UCSD-AML1 (cell line): ENCODE measurements around the gene INPP5J.
"Not testable (repeated sequence)": the region's sequence is repeated elsewhere in the genome, so short reads cannot be mapped to it uniquely, and the experiment has no call there.

Experiments
- DNase-seq: peaks from one replicate; lab custom pipeline; 2025; ENCODE audit not compliant: unreplicated experiment; lab: John Stamatoyannopoulos, UW

Gene INPP5J

DNA sequence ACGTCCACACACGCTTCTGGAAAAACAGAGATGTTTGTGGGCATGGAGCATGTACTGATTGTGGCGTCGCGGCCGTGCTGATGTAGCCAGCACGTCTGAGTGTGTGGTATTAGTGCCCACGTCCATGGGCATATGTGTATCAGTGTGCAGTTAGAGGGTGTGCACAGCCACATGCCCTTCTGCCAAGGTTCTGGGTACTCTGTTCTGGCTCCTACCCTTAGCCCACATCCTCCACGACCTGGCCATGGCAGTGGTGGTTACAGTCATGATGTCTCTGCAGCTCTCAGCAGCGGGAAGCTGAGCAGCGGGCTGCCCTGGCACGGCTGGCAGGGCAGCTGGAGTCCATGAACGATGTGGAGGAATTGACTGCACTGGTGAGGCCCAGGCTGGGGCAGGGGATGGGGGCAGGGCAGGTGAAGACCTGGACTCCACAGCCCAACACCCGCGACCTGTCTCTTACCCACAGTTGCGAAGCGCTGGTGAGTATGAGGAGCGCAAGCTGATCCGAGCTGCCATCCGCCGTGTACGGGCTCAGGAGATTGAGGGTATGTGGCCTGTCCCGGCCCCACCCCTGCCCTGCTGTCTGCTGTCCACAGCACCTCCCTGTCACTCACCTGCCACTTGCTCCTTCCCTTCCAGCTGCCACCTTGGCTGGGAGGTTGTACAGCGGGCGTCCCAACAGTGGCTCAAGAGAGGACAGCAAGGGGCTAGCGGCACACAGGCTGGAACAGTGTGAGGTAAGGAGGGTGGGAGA is 34.4 kb upstream of the INPP5J start:
- DNase-seq, result no peak

DNA sequence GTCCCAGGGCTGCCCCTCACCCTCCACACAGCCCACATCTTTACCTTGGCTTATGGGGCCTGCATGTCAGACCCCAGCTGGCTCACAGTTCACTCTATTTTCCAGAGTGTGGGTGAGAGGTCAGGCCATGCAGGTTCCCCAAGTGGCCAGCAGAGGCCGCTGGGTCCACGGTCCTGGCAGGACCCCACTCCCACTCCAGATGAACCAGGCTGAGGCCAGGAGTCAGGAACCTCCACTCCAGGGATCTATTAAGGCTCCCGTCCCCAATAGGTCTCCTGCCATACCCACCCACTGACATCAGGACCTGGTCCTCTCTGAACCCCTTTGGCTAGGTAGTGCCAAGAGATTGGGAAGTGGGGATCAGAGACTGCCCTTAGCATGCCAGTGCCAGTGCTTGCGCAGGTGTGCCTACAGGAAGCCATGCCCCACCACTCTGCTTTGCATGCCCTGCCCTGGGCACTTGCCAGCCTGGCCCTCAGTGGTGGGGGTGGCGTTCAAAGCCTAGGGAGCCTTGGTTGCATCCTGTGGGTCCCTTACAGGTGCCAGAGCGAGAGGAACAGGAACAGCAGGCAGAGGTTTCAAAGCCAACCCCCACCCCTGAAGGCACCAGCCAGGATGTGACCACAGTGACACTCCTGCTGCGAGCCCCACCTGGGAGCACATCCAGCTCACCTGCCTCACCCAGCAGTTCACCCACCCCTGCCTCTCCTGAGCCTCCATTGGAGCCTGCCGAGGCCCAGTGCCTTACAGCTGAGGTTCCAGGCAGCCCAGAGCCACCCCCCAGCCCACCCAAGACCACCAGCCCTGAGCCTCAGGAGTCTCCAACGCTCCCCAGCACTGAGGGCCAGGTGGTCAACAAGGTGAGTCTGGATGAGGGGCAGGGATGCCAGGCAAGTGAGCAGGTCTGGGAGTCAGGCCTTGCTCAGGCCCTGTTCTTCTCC is 33.3 kb upstream of the INPP5J start:
- peak; percentile 61 for DNase-seq

DNA sequence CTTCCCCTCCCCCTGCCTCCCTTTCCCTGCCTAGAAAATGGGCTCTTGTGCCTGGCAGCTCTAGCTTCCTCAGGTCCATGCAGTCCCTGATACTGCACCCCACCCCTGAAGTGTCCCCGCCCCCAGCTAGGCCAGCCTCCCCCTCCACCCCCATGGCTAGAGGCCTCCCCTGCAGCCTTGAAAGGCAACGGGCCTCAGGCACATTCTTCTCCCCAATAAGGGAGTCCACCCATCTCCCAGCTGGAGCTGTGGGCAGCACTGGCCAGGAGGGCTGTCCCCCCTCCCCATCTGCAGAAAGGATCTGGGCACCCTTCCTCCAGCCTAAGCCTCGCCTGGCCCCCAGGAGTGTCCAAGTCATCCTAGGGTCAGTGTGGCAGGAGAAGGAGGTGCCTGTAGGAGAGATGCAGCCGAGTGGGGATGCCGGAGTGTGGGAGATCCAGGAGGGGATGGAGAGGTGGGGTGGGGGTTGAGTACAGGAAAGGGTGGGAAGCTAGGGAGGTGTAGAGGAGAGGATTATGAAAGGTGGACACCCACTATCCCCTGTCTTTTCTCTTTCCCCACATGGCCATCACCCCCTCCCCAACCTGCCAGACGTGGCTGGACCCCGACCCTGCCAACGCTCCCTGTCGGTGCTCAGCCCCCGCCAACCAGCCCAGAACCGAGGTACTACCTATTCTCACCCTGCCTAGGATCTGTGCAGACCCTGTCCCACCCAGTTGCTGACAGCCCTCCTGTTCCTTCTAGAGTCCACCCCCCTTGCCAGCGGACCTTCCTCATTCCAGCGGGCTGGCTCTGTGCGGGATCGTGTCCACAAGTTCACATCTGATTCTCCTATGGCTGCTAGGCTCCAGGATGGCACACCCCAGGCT is 32.3 kb upstream of the INPP5J start:
- no peak for DNase-seq

DNA sequence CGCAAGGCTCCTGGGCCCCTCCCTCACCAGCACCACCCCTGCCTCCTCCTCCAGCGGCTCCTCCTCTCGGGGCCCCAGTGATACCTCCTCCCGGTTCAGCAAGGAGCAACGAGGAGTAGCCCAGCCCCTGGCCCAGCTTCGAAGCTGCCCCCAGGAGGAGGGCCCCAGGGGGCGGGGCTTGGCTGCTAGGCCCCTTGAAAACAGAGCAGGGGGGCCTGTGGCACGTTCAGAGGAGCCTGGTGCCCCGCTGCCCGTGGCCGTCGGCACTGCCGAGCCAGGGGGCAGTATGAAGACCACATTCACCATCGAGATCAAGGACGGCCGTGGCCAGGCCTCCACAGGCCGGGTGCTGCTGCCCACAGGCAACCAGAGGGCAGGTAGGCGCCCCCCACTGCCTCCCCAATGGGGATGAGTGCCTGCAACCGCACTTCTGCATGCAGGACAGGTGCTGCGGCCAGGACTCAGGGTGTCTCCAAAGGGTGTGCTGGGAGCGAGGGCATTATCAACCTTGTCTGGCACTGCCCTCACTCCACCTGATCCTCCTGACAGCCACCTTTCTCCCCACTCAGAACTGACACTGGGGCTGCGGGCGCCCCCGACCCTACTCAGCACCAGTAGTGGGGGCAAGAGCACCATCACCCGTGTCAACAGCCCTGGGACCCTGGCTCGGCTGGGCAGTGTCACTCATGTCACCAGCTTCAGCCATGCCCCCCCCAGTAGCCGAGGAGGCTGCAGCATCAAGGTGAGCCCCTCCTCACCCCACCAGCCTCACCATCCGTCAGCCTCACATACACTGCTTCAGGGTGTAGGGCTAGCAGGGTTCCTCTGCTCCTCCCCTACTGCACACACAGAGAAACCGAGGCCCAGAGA is 31.4 kb upstream of the INPP5J start:
- no peak for DNase-seq

DNA sequence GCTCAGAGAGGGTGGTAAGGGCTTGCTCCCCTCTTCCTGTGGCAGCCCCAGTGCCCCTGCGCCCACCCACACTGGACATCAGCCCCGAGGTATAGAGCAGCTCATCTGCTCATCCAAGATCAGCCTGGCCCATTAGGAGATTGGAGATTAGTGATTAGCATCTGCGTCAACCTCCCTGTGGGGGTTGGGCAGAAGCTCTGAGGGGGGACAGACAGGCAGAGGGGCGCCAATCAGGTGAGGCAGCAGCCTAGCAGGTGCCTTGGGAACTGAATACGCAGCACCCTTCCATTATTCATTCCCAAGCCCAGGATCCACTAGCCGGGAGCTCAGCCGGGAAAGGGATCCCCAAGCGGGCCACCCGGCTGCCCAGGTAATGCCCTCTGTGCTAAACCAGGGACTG is 30.6 kb upstream of the INPP5J start:
- no peak for DNase-seq

DNA sequence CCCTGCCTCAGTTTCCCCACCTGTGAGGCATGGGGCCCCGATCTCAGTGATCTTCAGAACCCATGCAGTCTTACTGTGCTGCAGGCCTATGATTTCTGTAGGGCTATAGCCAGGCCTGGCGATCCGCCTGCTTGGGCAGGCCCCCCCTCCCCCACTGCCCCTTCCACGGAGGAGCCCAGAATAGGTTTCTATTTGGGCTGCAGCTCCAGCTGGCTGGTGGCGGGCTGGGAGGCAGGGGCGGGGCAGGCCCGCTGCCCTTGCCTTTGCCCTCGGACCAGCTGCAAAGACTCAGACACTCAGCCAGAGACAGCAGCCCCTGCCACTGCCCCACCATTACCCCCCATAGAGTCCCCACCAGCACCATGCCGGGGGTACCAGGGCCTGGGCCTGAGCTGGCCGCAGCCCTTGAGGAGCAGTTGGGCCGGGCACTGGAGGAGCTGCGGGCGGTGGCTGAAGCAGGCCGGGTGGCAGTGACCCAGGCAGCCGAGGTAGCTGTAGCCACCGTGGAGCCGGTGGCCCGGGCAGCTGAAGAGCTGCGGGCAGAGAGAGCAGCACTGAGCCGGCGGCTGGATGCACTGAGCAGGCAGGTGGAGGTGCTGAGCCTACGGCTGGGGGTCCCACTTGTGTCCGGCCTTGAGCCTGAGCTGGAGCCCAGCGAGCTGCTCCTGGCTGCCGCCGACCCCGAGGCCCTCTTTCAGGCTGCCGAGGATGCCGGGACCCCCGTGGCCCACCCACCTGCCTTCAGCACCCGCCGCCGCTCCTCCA is 29.5 kb upstream of the INPP5J start:
- DNase-seq, result no peak

DNA sequence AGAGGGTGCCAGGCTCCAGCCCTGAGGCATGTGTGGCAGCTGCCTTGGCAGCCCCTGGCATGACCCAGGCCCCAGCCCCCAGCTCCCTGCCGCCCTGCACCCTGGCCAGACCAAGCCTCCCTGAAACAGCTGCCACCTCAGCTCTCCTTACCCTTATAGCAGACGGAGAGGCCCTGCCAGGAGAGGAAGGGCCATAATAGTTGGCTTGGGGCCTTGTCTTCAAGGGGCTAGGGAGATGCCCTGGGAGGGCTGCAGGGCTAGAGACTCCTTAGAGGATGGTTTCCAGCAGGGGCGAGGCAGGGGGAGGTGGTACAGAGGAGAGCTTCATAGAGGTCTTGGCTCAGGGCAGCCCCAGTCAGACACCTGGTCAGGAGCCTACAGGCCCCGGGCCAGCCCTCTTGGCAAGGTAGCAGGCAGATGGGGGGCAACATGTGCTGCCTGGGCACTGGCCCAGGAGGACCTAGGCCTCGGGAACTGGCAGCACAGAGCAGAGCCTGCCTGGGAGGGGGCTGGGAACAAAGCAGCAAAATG is 28.7 kb upstream of the INPP5J start:
- no peak for DNase-seq

DNA sequence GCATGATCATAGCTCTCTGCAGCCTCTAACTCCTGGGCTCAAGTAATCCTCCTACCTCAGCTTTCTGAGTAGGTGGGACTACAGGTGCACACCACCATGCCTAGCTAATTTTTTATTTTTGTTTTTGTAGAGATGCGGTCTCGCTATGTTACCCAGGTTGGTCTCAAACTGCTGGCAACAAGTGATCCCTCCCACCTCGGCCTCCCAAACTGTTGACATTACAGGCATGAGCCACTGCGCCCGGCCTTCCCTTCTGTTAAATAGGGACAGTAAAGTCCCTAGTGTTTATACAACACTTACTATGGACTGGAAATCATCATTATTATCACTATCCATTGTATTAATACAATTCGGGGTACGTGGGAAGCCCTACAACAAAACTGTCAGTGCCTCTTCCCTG is 28.0 kb upstream of the INPP5J start:
- DNase-seq, result no peak

DNA sequence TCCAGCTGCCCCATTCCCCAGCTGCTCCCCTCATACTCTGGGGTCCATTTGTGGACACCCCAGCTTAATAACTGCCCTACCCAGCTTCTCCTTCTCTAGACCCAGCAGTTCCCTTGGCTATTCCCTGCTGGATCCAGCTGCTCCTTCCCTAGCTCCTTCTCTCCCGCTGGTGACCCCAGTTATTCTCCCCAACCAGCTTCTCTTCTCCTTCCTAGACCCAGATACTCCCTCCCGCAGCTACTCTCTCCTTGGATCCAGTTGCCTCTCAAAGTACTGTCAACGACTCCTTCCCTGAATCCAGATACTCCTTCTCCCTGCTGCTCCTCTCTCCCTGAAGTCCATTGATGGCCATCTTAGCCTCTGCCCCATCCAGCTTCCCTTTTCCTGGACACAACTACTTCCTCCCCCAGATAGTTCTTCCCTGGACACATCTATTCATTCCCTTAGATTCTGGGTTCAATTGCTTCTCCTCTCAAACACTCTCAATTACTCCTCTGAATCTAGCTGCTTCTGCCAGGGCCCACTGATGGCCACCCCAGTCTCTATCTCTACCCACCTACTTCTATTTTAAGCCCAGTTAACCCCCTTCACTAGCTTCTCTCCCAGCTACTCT is 27.0 kb upstream of the INPP5J start:
- DNase-seq, result no peak

DNA sequence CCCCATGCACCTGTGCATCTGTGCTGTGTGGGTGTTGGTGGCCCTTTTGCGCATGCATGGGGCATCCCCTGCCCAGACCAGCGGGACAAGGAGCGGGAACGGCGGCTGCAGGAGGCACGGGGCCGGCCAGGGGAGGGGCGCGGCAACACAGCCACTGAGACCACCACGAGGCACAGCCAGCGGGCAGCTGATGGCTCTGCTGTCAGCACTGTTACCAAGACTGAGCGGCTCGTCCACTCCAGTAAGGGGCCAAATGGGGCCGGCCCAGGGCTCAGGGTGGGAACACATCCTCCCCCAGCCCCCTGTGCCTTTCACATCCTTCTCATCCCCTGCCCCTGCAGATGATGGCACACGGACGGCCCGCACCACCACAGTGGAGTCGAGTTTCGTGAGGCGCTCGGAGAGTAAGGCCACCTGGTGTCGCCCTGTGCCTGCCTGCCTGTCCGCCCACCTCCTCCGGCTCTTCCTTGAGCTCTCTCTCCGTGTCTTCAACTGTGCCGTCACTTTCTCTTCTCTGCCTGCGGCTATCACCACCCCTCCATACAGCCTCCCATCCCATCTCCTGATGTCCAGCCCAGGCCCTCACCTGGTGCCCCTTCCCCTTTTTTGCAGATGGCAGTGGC is 26.0 kb upstream of the INPP5J start:
- no peak for DNase-seq

DNA sequence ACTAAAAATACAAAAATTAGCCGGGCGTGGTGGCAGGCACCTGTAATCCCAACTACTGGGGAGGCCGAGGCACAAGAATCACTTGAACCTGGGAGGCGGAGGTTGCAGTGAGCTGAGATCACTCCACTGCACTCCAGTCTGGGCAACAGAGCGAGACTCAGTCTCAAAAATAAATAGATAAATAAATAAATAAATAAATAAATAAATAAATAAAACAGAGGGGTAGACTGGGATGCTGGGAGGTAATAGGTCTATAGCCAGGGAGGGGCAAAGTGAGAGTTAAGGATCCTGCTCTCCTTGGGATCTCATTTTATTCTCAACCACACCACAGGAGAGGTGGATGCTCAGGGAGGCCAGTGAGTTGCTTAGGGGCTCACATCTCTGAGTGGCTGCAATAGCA is 25.2 kb upstream of the INPP5J start:
- DNase-seq, result not testable (repeated sequence)

DNA sequence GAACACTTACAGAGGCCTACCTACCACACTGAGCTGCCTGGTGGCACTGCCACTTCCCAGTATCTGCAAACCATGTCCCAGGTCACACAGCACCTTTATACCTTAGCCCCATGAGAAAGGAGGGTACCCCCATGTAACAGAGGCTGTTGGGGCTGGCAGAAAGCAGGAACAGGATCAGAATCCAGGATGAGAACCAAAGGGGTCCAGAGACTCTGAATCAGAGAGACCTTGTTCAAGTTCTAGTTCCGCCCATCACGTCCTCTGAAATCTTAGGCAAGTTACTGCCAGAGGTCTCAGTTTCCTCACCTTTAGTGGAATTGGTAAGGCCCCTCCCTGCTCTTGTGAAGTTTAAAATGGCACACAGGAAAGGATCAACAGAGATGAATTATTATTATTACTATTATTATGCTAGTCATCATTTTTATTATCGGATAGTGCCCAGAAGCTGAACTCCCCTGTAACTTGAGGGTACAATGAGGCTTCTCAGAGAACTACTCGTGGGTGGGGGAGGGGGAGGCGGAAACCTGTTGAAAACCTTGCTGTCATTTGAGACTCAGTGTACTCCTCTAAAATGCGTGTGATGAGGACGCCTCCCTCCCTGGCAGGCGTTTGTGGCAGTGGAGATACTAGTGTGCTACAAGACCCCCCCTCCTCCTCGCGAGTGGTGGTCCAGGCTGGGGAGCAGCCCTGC is 24.7 kb upstream of the INPP5J start:
- DNase-seq, result no peak

DNA sequence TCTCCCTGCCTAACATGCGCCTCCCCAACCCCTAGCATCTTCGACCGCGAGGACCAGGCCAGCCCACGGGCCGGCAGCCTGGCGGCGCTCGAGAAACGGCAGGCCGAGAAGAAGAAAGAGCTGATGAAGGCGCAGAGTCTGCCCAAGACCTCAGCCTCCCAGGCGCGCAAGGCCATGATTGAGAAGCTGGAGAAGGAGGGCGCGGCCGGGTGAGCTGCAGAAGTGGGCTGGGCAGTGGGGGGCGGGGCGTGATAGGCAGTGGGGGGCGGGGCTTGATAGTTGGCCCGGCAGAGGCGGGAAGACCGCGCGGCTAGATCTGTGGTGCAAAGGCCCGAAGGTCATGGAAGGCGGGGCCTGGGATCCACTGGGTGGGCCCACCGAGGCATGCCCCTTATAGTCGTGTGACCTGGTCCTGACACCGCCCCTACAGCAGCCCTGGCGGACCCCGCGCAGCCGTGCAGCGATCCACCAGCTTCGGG is 24.1 kb upstream of the INPP5J start:
- DNase-seq, result no peak

DNA sequence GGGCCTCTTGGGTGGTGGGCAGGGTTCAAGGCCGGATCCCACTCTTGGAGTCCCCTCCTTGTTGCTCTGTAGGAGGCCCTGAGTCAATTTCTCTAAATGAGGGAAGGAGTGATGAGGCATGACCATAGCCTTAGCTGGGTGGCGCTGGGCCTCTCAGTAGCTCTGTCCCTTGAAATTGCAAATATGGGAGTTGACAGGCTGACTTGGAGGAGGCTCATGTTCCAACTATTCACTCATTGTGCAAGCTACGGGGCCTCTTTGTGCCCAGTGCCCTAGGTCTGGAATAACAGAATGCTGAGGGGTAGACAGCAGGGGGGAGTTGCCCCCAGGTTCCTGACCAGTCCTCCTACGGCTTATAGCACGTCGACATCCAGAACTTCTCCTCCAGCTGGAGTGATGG is 23.4 kb upstream of the INPP5J start:
- no peak for DNase-seq

DNA sequence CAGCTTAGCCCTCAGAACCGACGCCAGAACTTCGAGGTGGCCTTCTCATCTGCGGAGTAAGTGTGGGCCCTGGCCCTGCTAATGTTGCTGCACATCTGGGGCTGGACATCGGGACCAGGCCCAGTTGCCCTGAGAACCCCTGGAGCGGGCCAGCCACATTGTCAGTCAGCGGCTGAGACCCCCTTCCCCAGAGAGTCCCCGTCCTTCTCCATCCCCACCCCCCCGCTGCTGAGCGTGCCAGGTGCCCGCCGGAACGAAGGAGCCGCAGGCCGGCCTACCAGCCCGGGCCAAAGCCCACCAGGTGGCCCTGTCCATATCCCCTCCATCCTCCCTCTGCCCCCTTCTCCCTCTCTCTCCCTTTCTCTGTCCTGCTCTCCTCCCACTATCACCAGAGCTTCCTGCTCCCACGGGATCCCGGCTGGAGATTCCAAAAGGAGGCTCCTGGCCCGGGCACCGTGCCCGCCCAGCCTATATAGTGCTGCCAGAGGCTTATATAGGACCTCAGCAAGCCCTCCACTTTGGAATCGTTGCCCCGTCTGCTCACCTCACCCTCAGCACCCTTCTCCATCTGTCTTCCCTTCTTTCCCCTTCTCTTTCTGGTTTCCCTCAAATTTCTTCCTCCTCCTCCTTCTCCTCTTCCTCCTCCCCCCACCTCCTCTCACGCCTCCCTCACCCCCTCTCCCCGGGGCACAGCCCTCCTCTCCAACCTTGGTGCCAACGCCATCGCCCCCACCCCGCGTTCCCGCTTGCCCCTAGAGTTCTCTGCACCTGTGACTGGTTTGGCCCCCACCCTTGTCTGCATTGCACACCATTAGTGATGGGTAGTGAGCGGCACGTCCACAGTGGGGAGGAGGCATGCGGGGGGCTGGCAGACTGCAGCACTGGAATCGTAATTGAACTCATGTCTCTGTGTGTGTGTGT is 22.7 kb upstream of the INPP5J start:
- no peak for DNase-seq

DNA sequence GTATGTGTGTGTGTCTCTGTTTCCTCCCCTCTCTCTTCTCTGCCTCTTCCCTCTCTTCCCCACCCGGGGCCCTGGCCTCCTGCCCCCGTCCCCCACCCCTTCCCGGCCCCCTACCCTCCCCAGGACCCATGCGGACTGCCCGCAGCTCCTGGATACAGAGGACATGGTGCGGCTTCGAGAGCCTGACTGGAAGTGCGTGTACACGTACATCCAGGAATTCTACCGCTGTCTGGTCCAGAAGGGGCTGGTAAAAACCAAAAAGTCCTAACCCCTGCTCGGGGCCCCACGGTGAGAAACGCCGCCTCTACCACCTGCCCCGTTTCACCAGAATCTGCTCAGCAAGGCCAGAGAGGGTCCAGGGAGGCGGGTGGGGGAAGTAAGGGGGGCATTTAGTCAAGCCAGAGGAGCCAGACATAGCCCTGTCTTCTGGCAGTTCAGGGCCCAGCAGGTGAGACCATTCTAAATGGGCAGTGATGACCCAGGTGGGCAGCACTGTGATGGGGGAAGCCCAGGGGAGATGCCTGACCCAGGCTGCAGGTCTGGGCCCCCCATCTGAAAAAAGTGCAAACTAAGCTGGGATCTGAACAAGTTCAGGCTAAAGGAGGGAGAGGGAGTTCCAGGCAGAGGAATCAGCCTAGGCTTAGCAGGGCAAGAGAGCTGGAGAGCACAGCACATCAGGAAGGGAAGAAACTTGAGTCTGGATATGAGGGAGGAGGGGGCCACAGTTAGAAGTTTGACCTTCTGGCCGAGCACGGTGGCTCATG is 21.8 kb upstream of the INPP5J start:
- no peak for DNase-seq
